B cell (primary cell): ENCODE results near the gene TMEM9. TPM values are rescaled to one million over a fixed set of nuclear protein-coding genes. Genes with fewer than 3 reads are reported as not detected.

Experiments
- ATAC-seq: fragments of 200-7000 bp; cut with Tn5 transposase; one replicate; pipeline ENCODE4 v1.10.0; 2021; ENCODE audit warnings: low read depth, mild to moderate bottlenecking, moderate number of reproducible peaks, moderate library complexity
- CTCF ChIA-PET: fragments of 350-600 bp; sonication (Branson Sonifier 250); formaldehyde crosslinking; loops from one replicate; lab custom pipeline; 2021; ENCODE audit warnings: antibody characterized with exemption, inconsistent platforms; lab: Charles Lee
- POLR2A ChIA-PET: fragments of 350-600 bp; sonication (Branson Sonifier 250); formaldehyde crosslinking; loops from one replicate; lab custom pipeline; 2021; ENCODE audit warnings: antibody characterized with exemption; lab: Charles Lee
- DNase-seq: peaks from one replicate; pipeline ENCODE4 v3.0.0; 2013
- H2AFZ ChIP-seq: 2 replicates; pipeline ENCODE4 v1.6.1; 2012; ENCODE audit warnings: mild to moderate bottlenecking, low read depth, low read length; ENCODE audit not compliant: insufficient read depth, poor library complexity, severe bottlenecking
- H3K27ac ChIP-seq, 2 donors: 1 replicate in 1 of 2; 2 replicates in 1 of 2; pipeline ENCODE4 v1.5.1; 2012 to 2013; ENCODE audit warnings: low read length in 2 of 2, mild to moderate bottlenecking in 2 of 2, moderate library complexity in 1 of 2
- H3K27me3 ChIP-seq, 4 experiments: fragments of 200-600 bp in 1 of 4; sonication (generic) in 1 of 4; replicated peaks in 1 of 4; 1 replicate in 2 of 4; 2 replicates in 2 of 4; pipeline versions ENCODE4 v1.6.1 to v1.7.0; 2013 to 2016; ENCODE audit warnings: low read length in 3 of 4, mild to moderate bottlenecking in 2 of 4, mixed read lengths in 1 of 4, moderate library complexity in 1 of 4; ENCODE audit not compliant: insufficient read depth in 4 of 4, control insufficient read depth in 3 of 4; ENCODE audit errors: control extremely low read depth in 1 of 4
- H3K36me3 ChIP-seq, 2 experiments: replicated peaks in 1 of 2; 1 replicate in 1 of 2; 2 replicates in 1 of 2; pipeline versions ENCODE4 v1.6.1 to v1.7.1; 2013; ENCODE audit warnings: low read length in 1 of 2; ENCODE audit not compliant: insufficient read depth in 2 of 2, control insufficient read depth in 1 of 2; ENCODE audit errors: control extremely low read depth in 1 of 2, extremely low read depth in 1 of 2
- H3K4me1 ChIP-seq, 2 donors: fragments of 200-600 bp in 1 of 2; sonication (generic) in 1 of 2; 1 replicate in 1 of 2; 2 replicates in 1 of 2; pipeline versions ENCODE4 v1.5.1 to v1.6.1; 2013 to 2017; ENCODE audit warnings: low read length in 2 of 2; ENCODE audit not compliant: control insufficient read depth in 2 of 2, insufficient read depth in 2 of 2
- H3K4me2 ChIP-seq: replicated peaks from 2 replicates; pipeline ENCODE3; 2012; ENCODE audit warnings: mild to moderate bottlenecking, low read depth, low read length; ENCODE audit not compliant: poor library complexity, severe bottlenecking
- H3K4me3 ChIP-seq, 5 experiments: fragments of 200-600 bp in 1 of 5; sonication (generic) in 1 of 5; 1 replicate in 3 of 5; 2 replicates in 2 of 5; pipeline versions ENCODE4 v1.5.1 to v1.7.0; 2011 to 2016; ENCODE audit warnings: low read length in 4 of 5, mild to moderate bottlenecking in 4 of 5, low read depth in 2 of 5, control low read depth in 1 of 5, moderate library complexity in 1 of 5; ENCODE audit not compliant: insufficient read depth in 1 of 5; ENCODE audit errors: control extremely low read depth in 1 of 5, extremely low read depth in 1 of 5
- H3K79me2 ChIP-seq: fragments of 200-600 bp; sonication (generic); one replicate; pipeline ENCODE4 v1.6.0; 2016; ENCODE audit warnings: low read length; ENCODE audit not compliant: control insufficient read depth, insufficient read depth
- H3K9ac ChIP-seq: fragments of 200-600 bp; sonication (generic); 2 replicates; pipeline ENCODE4 v1.6.1; 2017; ENCODE audit warnings: mild to moderate bottlenecking, low read length, moderate library complexity
- H3K9me3 ChIP-seq, 3 donors: one replicate each; pipeline versions ENCODE4 v1.6.1 to v1.7.1; 2013; ENCODE audit warnings: low read length in 2 of 3; ENCODE audit not compliant: control insufficient read depth in 2 of 3, insufficient read depth in 1 of 3; ENCODE audit errors: control extremely low read depth in 1 of 3
- H4K20me1 ChIP-seq: 2 replicates; pipeline ENCODE4 v1.6.0; 2012; ENCODE audit warnings: mild to moderate bottlenecking, low read length; ENCODE audit not compliant: insufficient read depth, control insufficient read depth, poor library complexity, severe bottlenecking
- H3K27ac Mint-ChIP-seq: one replicate; pipeline ENCODE4 v1.8.0; 2021; ENCODE audit warnings: mixed read lengths
- H3K27me3 Mint-ChIP-seq: one replicate; pipeline ENCODE4 v1.8.0; 2021; ENCODE audit warnings: mixed read lengths
- H3K4me1 Mint-ChIP-seq: one replicate; pipeline ENCODE4 v1.8.0; 2021; ENCODE audit warnings: mixed read lengths
- H3K4me3 Mint-ChIP-seq: one replicate; pipeline ENCODE4 v1.8.0; 2021; ENCODE audit warnings: mixed read lengths
- H3K9me3 Mint-ChIP-seq: one replicate; pipeline ENCODE4 v1.8.0; 2022; ENCODE audit warnings: mixed read lengths; ENCODE audit not compliant: insufficient read depth
- EZH2 ChIP-seq: IDR thresholded peaks from 2 replicates; pipeline ENCODE4 v1.6.1; 2012; ENCODE audit warnings: borderline replicate concordance, low read depth, mild to moderate bottlenecking, moderate library complexity, low read length; ENCODE audit not compliant: insufficient read depth, poor library complexity, severe bottlenecking
- WGBS: methylation state at CpG from one replicate; pipeline ENCODE4 v1.1.5; 2013; ENCODE audit warnings: missing lambda C conversion rate; ENCODE audit not compliant: insufficient coverage; 5-methylcytosine and 5-hydroxymethylcytosine counted together
- intact Hi-C: fragments of 100-400 bp; cut with micrococcal nuclease; formaldehyde crosslinking; loops from one replicate; pipeline ENCODE4 v1.10.0; 2022
- polyA plus RNA-seq: library from polyadenylated mRNA; depleted of rRNA; stranded (reverse); fragments of >200 nt; gene quantifications from 2 replicates; pipeline ENCODE4 v1.2.3, GENCODE V29; 2012
- total RNA-seq, 2 donors: library from RNA; stranded (reverse); fragments of 120-200 nt in 1 of 2; gene quantifications; 1 replicate in 1 of 2; 2 replicates in 1 of 2; pipeline versions ENCODE4 v1.2.3 to v1.2.4, GENCODE V29; 2013 to 2022
- TF ChIP-seq, protein P1 (sequence below): fragments of 200-600 bp; IDR thresholded peaks from one replicate; pipeline ENCODE4 v1.8.0; 2022; ENCODE audit warnings: antibody characterized with exemption, mild to moderate bottlenecking

Gene TMEM9
- total and polyA plus RNA-seq, 2 donors (not counting 1 experiment from before 2014, with no cell fraction given), result 23.6 to 29.2 TPM

DNA sequence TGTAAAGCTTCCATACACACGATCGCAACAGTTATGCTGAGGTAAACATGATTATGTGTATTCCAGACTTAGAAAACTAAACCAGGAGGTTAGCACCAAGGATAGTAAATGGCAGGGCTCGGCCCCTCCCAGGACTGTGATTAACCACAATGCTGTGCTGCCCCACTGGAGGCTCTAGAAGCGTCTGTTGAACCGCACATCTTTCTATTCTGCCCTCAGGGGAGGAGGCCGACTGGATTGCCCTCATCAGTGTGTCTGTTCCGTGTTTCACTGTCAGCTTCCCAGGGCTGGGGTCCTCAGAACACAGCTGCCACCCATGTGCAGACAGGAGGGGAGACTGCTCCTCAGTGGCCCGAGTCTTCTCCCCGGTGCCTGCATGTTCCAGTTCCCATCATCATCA, 14.5 kb downstream of the TMEM9 start:
- no peak overlapping the region for H3K4me2 ChIP-seq
- WGBS, result 84% methylated on average over 8 of the region's 9 CpGs
- H3K4me1 Mint-ChIP-seq, result peaks cover 4% of the 10 kb centered on the region
- intact Hi-C loops, result no loop called here
- CTCF ChIA-PET, result no interaction called here
- H3K27me3 Mint-ChIP-seq, result no peaks in the 10 kb centered on the region
- no peak overlapping the region for H2AFZ ChIP-seq
- peaks cover 0 to 39% of the 10 kb centered on the region in 2 experiments for H3K36me3 ChIP-seq
- peaks cover 0 to 6% of the 10 kb centered on the region in 2 donors for H3K4me1 ChIP-seq
- H3K9ac ChIP-seq, result no peak overlapping the region
- DNase-seq (no peak), ATAC-seq (no peak)
- H3K9me3 Mint-ChIP-seq, result no peaks in the 10 kb centered on the region
- H3K4me3 ChIP-seq, result no peak overlapping the region
- H3K79me2 ChIP-seq, result no peaks in the 10 kb centered on the region
- H3K9me3 ChIP-seq, result no peaks in the 10 kb centered on the region
- POLR2A ChIA-PET, result no interaction called here
- H4K20me1 ChIP-seq, result no peaks in the 10 kb centered on the region
- H3K27ac ChIP-seq, result no peak overlapping the region
- TF ChIP-seq, protein P1, sequence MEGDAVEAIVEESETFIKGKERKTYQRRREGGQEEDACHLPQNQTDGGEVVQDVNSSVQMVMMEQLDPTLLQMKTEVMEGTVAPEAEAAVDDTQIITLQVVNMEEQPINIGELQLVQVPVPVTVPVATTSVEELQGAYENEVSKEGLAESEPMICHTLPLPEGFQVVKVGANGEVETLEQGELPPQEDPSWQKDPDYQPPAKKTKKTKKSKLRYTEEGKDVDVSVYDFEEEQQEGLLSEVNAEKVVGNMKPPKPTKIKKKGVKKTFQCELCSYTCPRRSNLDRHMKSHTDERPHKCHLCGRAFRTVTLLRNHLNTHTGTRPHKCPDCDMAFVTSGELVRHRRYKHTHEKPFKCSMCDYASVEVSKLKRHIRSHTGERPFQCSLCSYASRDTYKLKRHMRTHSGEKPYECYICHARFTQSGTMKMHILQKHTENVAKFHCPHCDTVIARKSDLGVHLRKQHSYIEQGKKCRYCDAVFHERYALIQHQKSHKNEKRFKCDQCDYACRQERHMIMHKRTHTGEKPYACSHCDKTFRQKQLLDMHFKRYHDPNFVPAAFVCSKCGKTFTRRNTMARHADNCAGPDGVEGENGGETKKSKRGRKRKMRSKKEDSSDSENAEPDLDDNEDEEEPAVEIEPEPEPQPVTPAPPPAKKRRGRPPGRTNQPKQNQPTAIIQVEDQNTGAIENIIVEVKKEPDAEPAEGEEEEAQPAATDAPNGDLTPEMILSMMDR, result no peak
- TF ChIP-seq EZH2, result no peak
- H3K27ac Mint-ChIP-seq, result no peak overlapping the region
- H3K27me3 ChIP-seq, result no peaks in the 10 kb centered on the region
- no peak overlapping the region for H3K4me3 Mint-ChIP-seq

DNA sequence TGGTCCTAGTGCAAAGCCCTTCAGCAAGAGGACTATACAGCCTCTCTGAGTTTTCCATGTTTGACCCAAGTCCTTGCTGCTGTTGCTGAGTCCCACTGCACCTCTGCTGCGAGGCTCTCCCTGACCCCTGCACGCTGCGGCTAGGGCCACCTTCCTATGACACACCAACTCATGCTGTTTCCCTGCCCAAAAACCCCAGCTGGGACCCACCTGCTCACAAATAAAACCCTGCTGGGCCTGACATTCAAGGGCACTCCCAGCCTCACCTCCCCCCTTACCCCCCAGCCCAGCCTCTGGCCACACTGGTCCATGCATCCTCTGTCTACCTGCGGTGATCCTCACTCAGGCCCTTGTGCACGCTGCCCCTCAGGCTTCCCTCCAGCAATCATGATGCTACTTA, 15.0 kb downstream of the TMEM9 start:
- no peak overlapping the region for H2AFZ ChIP-seq
- no peaks in the 10 kb centered on the region for H3K27me3 ChIP-seq
- TF ChIP-seq EZH2, result no peak
- TF ChIP-seq, protein P1, result no peak
- H3K4me3 ChIP-seq, result no peak overlapping the region
- H3K9me3 ChIP-seq, result no peaks in the 10 kb centered on the region
- DNase-seq, result no peak
- H3K79me2 ChIP-seq, result no peaks in the 10 kb centered on the region
- Mint-ChIP-seq H3K27ac (no peak overlapping the region), H3K4me3 (no peak overlapping the region), H3K4me1 (peaks cover 4% of the 10 kb centered on the region), H3K9me3 (no peaks in the 10 kb centered on the region), H3K27me3 (no peaks in the 10 kb centered on the region)
- intact Hi-C loops, result no loop called here
- H3K4me1 ChIP-seq, result peaks cover 0 to 6% of the 10 kb centered on the region in 2 donors
- no peak overlapping the region for H3K4me2 ChIP-seq
- H4K20me1 ChIP-seq, result no peaks in the 10 kb centered on the region
- H3K9ac ChIP-seq, result no peak overlapping the region
- no peak for ATAC-seq
- WGBS, result 97% methylated on average over 5 of the region's 5 CpGs
- H3K27ac ChIP-seq, result no peak overlapping the region
- peaks cover 0 to 34% of the 10 kb centered on the region in 2 experiments for H3K36me3 ChIP-seq
- ChIA-PET CTCF (interaction anchor here (1.2 kb wide), 1 partner anchor 10 kb away, joined by 3 read pairs; no protein-coding TSS in a partner anchor), POLR2A (no interaction called here)
